SKM-1 (cell line): ENCODE measurements around the gene HOXB1.
"Not testable (repeated sequence)": the region's sequence is repeated elsewhere in the genome, so short reads cannot be mapped to it uniquely, and the experiment has no call there.

Experiments used
- DNase-seq: peaks from one replicate; lab custom pipeline; 2025; ENCODE audit not compliant: unreplicated experiment; lab: John Stamatoyannopoulos, UW

The HOXB1 gene

GRCh38 chr17:48499735-48500434, 30.9 kb downstream of the HOXB1 start:
- no peak for DNase-seq

GRCh38 chr17:48499248-48499647, 31.6 kb downstream of the HOXB1 start:
- DNase-seq = no peak

GRCh38 chr17:48498164-48498850, 32.5 kb downstream of the HOXB1 start:
- DNase-seq = no peak

- no peak for DNase-seq
Measured at GRCh38 chr17:48497103-48497502, 33.7 kb downstream of the HOXB1 start.

GRCh38 chr17:48494335-48494734, 36.5 kb downstream of the HOXB1 start:
- no peak for DNase-seq

- no peak for DNase-seq
Measured at GRCh38 chr17:48492401-48493298, 38.2 kb downstream of the HOXB1 start.

GRCh38 chr17:48491527-48492273, 39.1 kb downstream of the HOXB1 start:
- DNase-seq = no peak

GRCh38 chr17:48490451-48490892, 40.3 kb downstream of the HOXB1 start:
- no peak for DNase-seq

- no peak for DNase-seq
Measured at GRCh38 chr17:48489781-48490180, 41.0 kb downstream of the HOXB1 start.

GRCh38 chr17:48488548-48489106, 42.2 kb downstream of the HOXB1 start:
- DNase-seq = no peak

GRCh38 chr17:48487221-48487620, 43.6 kb downstream of the HOXB1 start:
- DNase-seq = no peak

GRCh38 chr17:48486557-48486956, 44.3 kb downstream of the HOXB1 start:
- DNase-seq = no peak

- DNase-seq = peak; percentile 32
Measured at GRCh38 chr17:48484850-48485249, 46.0 kb downstream of the HOXB1 start.

- DNase-seq = no peak
Measured at GRCh38 chr17:48484256-48484655, 46.6 kb downstream of the HOXB1 start.

- DNase-seq = peak; percentile 61
Measured at GRCh38 chr17:48483471-48484131, 47.2 kb downstream of the HOXB1 start.

- no peak for DNase-seq
Measured at GRCh38 chr17:48483004-48483403, 47.8 kb downstream of the HOXB1 start.

GRCh38 chr17:48482301-48482700, 48.5 kb downstream of the HOXB1 start:
- DNase-seq = not testable (repeated sequence)

GRCh38 chr17:48479014-48479402, 51.8 kb downstream of the HOXB1 start:
- no peak for DNase-seq
